Measurements from ENCODE around the gene BRD9. TPM values are rescaled to one million over a fixed set of nuclear protein-coding genes. Genes with fewer than 3 reads are reported as not detected.

The BRD9 gene
- total RNA-seq, 2 experiments from 2014 or later = 46.6 to 51.7 TPM

DNA sequence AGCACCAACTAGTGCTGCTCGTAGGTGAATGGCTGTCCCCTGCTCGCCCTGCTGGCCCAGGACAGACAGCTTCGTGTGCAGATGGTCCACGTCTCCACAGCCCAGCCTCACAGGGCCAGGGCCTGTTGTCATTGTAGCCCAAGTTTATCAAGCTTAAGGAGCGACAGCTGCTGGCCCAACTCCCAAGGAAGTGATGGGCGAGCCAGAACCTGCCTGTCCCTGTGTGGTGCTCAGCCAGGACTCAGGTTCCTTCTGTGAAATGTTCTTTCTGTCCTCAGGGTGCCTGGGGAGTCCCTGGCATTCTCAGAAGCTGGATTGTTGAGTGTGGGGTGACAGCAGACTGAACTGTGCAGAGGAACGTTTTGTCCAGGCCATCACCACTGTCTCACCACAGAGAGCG lies 16.5 kb upstream of the BRD9 start:
- Mint-ChIP-seq H3K4me1 (ENCODE audit: low read depth) (peaks cover 4% of the 10 kb centered on the region), H3K36me3 (ENCODE audit: low read depth) (peaks cover 51% of the 10 kb centered on the region), H3K9me3 (no peaks in the 10 kb centered on the region), H3K4me3 (no peak overlapping the region), H3K27ac (no peak overlapping the region), H3K27me3 (no peaks in the 10 kb centered on the region)
- DNase-seq = no peak
- TF ChIP-seq, protein P1, sequence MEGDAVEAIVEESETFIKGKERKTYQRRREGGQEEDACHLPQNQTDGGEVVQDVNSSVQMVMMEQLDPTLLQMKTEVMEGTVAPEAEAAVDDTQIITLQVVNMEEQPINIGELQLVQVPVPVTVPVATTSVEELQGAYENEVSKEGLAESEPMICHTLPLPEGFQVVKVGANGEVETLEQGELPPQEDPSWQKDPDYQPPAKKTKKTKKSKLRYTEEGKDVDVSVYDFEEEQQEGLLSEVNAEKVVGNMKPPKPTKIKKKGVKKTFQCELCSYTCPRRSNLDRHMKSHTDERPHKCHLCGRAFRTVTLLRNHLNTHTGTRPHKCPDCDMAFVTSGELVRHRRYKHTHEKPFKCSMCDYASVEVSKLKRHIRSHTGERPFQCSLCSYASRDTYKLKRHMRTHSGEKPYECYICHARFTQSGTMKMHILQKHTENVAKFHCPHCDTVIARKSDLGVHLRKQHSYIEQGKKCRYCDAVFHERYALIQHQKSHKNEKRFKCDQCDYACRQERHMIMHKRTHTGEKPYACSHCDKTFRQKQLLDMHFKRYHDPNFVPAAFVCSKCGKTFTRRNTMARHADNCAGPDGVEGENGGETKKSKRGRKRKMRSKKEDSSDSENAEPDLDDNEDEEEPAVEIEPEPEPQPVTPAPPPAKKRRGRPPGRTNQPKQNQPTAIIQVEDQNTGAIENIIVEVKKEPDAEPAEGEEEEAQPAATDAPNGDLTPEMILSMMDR (IDR thresholded peaks at IDR 0.05) = no peak
- CTCF ChIA-PET = interaction anchor here (0.9 to 1.2 kb wide), 2 partner anchors 13 to 231 kb away, joined by 3 read pairs; no protein-coding TSS in a partner anchor
- intact Hi-C loops (cut with micrococcal nuclease) = no loop called here
- POLR2A ChIA-PET = no interaction called here
- no peak for ATAC-seq

DNA sequence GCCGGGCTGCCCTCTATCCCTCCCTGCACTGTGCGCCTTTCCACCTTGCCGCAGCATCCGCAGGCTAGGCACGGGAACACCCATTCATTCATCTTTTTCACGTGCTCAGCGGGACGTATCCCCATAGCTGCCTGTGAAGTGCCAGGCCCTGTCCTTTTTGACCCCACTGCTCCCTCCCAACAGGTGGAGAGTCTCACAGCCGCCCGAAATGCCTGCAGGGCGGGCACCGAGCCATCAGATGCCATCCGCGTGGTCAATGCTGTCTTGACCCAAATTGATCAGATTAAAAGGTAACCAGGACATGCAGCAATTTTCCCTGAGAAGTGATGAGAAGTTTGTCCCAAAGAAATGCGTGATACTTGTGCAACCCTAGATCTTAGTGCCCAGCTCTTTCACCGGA lies 15.6 kb upstream of the BRD9 start:
- H3K4me1 Mint-ChIP-seq (ENCODE audit: low read depth) = peaks cover 4% of the 10 kb centered on the region
- H3K36me3 Mint-ChIP-seq (ENCODE audit: low read depth) = peaks cover 52% of the 10 kb centered on the region
- ATAC-seq = no peak
- H3K4me3 Mint-ChIP-seq = no peak overlapping the region
- no peaks in the 10 kb centered on the region for H3K9me3 Mint-ChIP-seq
- no peaks in the 10 kb centered on the region for H3K27me3 Mint-ChIP-seq
- H3K27ac Mint-ChIP-seq = no peak overlapping the region
- intact Hi-C loops (cut with micrococcal nuclease) = no loop called here
- POLR2A ChIA-PET = no interaction called here
- DNase-seq = no peak
- TF ChIP-seq, protein P1 (IDR thresholded peaks at IDR 0.05) = no peak
- CTCF ChIA-PET = interaction anchor here (1.2 kb wide), 1 partner anchor 14 kb away, joined by 3 read pairs; no protein-coding TSS in a partner anchor

DNA sequence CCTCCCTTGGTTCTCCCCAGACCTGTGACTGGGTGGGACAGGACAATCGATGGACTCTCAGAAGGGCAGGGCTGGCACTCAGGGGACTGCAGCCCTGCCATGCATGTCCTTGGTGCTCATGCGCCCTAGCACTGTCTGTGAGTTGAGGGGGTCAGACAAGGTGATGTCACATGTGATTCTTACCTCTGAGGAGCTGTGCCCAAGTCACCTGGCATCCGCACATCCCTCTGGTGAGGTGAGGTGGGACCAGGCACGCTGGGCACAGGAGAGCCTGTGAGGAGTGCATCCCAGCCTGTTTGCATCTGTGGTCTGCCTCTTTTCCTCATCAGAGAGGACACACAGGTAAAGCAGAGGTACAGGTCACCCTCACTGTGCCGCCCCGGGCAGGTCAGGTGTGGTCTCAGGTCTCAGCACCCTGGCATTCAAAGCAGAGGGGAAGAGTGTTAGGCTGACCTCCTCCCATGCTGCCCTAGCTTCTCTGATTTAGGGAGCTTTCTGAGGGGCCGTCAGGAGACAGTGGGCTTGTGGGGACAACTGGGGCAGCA lies 14.8 kb upstream of the BRD9 start:
- intact Hi-C loops (cut with micrococcal nuclease) = no loop called here
- ChIA-PET CTCF (interaction anchor here (4.8 kb wide), 1 partner anchor 17 kb away, joined by 17 read pairs; no protein-coding TSS in a partner anchor), POLR2A (no interaction called here)
- Mint-ChIP-seq H3K27me3 (no peaks in the 10 kb centered on the region), H3K4me1 (ENCODE audit: low read depth) (no peaks in the 10 kb centered on the region), H3K36me3 (ENCODE audit: low read depth) (peaks cover 52% of the 10 kb centered on the region), H3K9me3 (no peaks in the 10 kb centered on the region), H3K27ac (no peak overlapping the region), H3K4me3 (no peak overlapping the region)
- ATAC-seq (no peak), DNase-seq (no peak)
- TF ChIP-seq, protein P1 (IDR thresholded peaks at IDR 0.05) = no peak

DNA sequence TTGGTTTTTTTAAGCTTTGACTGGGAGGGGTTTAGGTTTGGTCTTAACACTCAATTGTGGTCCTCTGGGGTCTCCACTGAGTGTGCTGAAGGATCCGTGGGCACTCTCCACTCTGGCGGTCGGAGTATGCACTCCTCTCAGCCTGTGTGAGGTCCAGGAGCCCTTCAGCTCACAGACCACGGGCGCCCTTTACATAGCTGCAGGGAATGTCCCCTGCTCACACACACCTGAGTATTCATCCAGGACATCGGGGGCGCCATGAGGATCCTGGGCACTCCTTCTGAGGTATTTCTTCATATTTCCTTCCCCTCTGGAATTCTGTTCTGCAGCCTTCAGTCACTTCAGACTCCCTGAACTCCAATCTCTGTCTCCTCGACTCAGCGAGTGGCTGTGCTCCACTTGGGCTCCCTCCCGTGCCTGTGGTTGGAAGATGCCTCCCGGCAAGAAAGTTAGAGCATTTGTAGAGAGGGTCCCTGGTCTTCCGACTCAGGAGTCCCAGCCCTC lies 12.6 kb upstream of the BRD9 start:
- CTCF ChIA-PET = interaction anchor here (1.0 to 4.8 kb wide), 4 partner anchors 9 to 19 kb away, joined by 3 to 25 read pairs (median 10); partner anchors contain the start of genes BRD9 and TRIP13
- Mint-ChIP-seq H3K9me3 (no peaks in the 10 kb centered on the region), H3K4me3 (no peak overlapping the region), H3K27me3 (no peaks in the 10 kb centered on the region), H3K36me3 (ENCODE audit: low read depth) (peaks cover 38% of the 10 kb centered on the region), H3K4me1 (ENCODE audit: low read depth) (no peaks in the 10 kb centered on the region), H3K27ac (no peak overlapping the region)
- POLR2A ChIA-PET = interaction anchor here (1.0 to 1.9 kb wide), 4 partner anchors 10 to 12 kb away, joined by 3 to 5 read pairs (median 4); partner anchors contain the start of genes BRD9 and TRIP13
- DNase-seq (no peak), ATAC-seq (no peak)
- TF ChIP-seq, protein P1 (IDR thresholded peaks at IDR 0.05) = no peak
- intact Hi-C loops (cut with micrococcal nuclease) = no loop called here

DNA sequence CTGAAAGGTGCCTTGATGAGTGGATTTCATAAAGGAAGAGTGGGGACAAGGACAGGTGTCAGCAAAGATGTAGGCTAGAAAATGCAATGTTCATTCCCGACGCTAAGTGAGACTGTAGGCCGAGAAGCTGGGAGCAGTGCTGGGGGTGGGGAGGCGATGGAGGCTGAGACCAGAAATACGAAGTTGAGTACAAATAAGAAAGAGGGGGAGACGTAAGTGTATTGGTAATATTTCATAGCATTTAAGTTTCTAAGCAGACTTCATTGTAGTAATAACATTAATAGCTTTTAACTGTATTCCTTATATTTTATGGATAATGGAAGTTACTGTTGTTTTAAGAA lies 11.1 kb upstream of the BRD9 start:
- TF ChIP-seq, protein P1 (IDR thresholded peaks at IDR 0.05) = no peak
- no peak for DNase-seq
- intact Hi-C loops (cut with micrococcal nuclease) = loop anchor here (5.0 kb wide), 1 partner anchor 231 kb away; no protein-coding TSS in a partner anchor
- H3K4me3 Mint-ChIP-seq = no peak overlapping the region
- H3K27me3 Mint-ChIP-seq = no peaks in the 10 kb centered on the region
- ATAC-seq = no peak
- no peaks in the 10 kb centered on the region for H3K4me1 Mint-ChIP-seq (ENCODE audit: low read depth)
- no peaks in the 10 kb centered on the region for H3K9me3 Mint-ChIP-seq
- ChIA-PET CTCF (interaction anchor here (1.1 to 4.8 kb wide), 4 partner anchors 10 to 231 kb away, joined by 3 to 25 read pairs (median 10); partner anchors contain the start of genes BRD9 and TRIP13), POLR2A (interaction anchor here (1.4 kb wide), 1 partner anchor 11 kb away, joined by 4 read pairs; the partner anchor contains the start of genes BRD9 and TRIP13)
- no peak overlapping the region for H3K27ac Mint-ChIP-seq
- peaks cover 35% of the 10 kb centered on the region for H3K36me3 Mint-ChIP-seq (ENCODE audit: low read depth)

All from activated CD8-positive, alpha-beta T cell treated with anti-CD3 and anti-CD28 coated beads for 36 hours (primary cell).